OCI-LY3 (cell line): ENCODE data around the gene COL26A1.

Experiments used
- H2AFZ ChIP-seq: fragments of 200-600, 300-600 bp; shearing (Covaris generic); 2 replicates; pipeline ENCODE4 v1.6.0; 2014; ENCODE audit warnings: antibody characterized with exemption, low read depth, low read length
- H3K27ac ChIP-seq: fragments of 200-600, 300-600 bp; sonication (generic); 2 replicates; pipeline ENCODE4 v1.5.1; 2014; ENCODE audit warnings: mild to moderate bottlenecking, low read length, moderate library complexity, mixed read lengths
- H3K27me3 ChIP-seq: fragments of 200-600, 300-600 bp; sonication (generic); 2 replicates; pipeline ENCODE4 v1.6.1; 2014; ENCODE audit warnings: low read depth, low read length, mixed read lengths
- H3K36me3 ChIP-seq: fragments of 200-600, 300-600 bp; sonication (generic); replicated peaks from 2 replicates; pipeline ENCODE3; 2014; ENCODE audit warnings: low read depth, low read length, mixed read lengths
- H3K4me1 ChIP-seq: fragments of 300-600, 200-600 bp; sonication (generic); 2 replicates; pipeline ENCODE4 v1.6.1; 2014; ENCODE audit warnings: low read length, mixed read lengths
- H3K4me2 ChIP-seq: fragments of 200-600, 300-600 bp; sonication (generic); 2 replicates; pipeline ENCODE4 v1.6.1; 2014; ENCODE audit warnings: low read length, mixed read lengths
- H3K4me3 ChIP-seq: fragments of 300-600, 200-600 bp; sonication (generic); 2 replicates; pipeline ENCODE4 v1.5.1; 2014; ENCODE audit warnings: antibody characterized with exemption, mild to moderate bottlenecking, low read length, moderate library complexity
- H3K79me2 ChIP-seq: fragments of 300-600, 200-600 bp; shearing (Covaris generic); 2 replicates; pipeline ENCODE4 v1.6.1; 2014; ENCODE audit warnings: mild to moderate bottlenecking, low read length, mixed read lengths
- H3K9ac ChIP-seq: fragments of 300-600, 200-600 bp; shearing (Covaris generic); 2 replicates; pipeline ENCODE4 v1.6.0; 2014; ENCODE audit warnings: mild to moderate bottlenecking, low read length, moderate library complexity
- H3K9me3 ChIP-seq: fragments of 200-600, 300-600 bp; shearing (Covaris generic); 2 replicates; pipeline ENCODE4 v1.6.1; 2014; ENCODE audit warnings: low read length, mixed read lengths; ENCODE audit not compliant: insufficient read depth
- H4K20me1 ChIP-seq: fragments of 200-600, 300-600 bp; sonication (generic); 2 replicates; pipeline ENCODE4 v1.6.1; 2016; ENCODE audit warnings: low read length, mixed read lengths; ENCODE audit not compliant: insufficient read depth
- EZH2phosphoT487 ChIP-seq: fragments of 200-600 bp; shearing (Covaris generic); IDR thresholded peaks from 2 replicates; pipeline ENCODE4 v1.6.1; 2018; ENCODE audit warnings: antibody characterized with exemption, mixed run types, low read depth
- TF ChIP-seq, protein P1 (sequence below): fragments of 200-600, 300-600 bp; sonication (generic); IDR thresholded peaks from 2 replicates; pipeline ENCODE4 v1.5.1; 2014; ENCODE audit warnings: antibody characterized with exemption, low read length, low read depth

COL26A1 gene

DNA sequence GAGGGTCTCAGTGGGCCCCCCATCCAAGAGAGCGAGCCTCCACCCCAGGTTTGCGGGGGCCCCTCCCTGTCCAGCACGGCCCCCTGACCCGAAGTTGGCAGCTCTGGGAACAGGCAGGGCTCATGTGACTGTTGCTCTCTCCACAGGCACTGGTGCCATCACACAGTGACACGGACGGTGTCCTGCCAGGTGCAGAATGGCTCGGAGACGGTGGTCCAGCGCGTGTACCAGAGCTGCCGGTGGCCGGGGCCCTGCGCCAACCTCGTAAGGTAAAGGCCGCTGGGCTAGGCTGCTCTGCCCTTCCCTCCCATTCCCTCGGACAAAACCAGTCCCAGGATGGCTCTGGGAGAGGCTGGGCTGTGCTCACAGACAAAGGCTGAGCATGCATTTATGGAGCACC lies 57.2 kb downstream of the COL26A1 start:
- Histone ChIP-seq H2AFZ (no peak overlapping the region), H3K36me3 (no peaks in the 10 kb centered on the region), H3K9me3 (no peaks in the 10 kb centered on the region), H3K79me2 (no peaks in the 10 kb centered on the region), H4K20me1 (no peaks in the 10 kb centered on the region), H3K9ac (no peak overlapping the region), H3K4me2 (no peak overlapping the region), H3K4me1 (no peaks in the 10 kb centered on the region), H3K27ac (no peak overlapping the region), H3K27me3 (no peaks in the 10 kb centered on the region), H3K4me3 (no peak overlapping the region)
- TF ChIP-seq, protein P1, sequence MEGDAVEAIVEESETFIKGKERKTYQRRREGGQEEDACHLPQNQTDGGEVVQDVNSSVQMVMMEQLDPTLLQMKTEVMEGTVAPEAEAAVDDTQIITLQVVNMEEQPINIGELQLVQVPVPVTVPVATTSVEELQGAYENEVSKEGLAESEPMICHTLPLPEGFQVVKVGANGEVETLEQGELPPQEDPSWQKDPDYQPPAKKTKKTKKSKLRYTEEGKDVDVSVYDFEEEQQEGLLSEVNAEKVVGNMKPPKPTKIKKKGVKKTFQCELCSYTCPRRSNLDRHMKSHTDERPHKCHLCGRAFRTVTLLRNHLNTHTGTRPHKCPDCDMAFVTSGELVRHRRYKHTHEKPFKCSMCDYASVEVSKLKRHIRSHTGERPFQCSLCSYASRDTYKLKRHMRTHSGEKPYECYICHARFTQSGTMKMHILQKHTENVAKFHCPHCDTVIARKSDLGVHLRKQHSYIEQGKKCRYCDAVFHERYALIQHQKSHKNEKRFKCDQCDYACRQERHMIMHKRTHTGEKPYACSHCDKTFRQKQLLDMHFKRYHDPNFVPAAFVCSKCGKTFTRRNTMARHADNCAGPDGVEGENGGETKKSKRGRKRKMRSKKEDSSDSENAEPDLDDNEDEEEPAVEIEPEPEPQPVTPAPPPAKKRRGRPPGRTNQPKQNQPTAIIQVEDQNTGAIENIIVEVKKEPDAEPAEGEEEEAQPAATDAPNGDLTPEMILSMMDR = no peak
- TF ChIP-seq EZH2phosphoT487 = no peak

DNA sequence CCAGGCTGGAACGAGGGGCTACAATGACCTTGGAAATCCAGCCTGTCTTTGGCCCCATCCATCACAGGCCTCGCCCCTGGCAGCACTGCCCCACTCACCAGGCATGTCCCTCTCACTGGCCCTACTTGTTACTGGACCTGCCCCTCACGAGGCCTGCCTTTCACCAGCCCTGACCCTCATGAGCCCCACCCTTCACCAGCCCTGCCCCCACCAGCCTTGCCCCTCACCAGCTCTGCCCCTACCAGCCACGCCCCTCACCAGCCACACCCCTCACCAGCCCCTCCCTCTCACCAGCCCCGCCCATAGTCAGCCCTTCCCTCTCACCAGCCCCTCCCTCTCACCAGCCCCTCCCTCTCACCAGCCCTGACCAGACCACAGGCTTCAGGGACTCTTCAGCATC lies 57.8 kb downstream of the COL26A1 start:
- no peak overlapping the region for H2AFZ ChIP-seq
- TF ChIP-seq EZH2phosphoT487 = no peak
- TF ChIP-seq, protein P1 = no peak
- no peaks in the 10 kb centered on the region for H4K20me1 ChIP-seq
- no peaks in the 10 kb centered on the region for H3K4me1 ChIP-seq
- no peak overlapping the region for H3K27ac ChIP-seq
- H3K4me3 ChIP-seq = no peak overlapping the region
- no peaks in the 10 kb centered on the region for H3K27me3 ChIP-seq
- no peaks in the 10 kb centered on the region for H3K36me3 ChIP-seq
- H3K79me2 ChIP-seq = no peaks in the 10 kb centered on the region
- no peaks in the 10 kb centered on the region for H3K9me3 ChIP-seq
- no peak overlapping the region for H3K9ac ChIP-seq
- no peak overlapping the region for H3K4me2 ChIP-seq

DNA sequence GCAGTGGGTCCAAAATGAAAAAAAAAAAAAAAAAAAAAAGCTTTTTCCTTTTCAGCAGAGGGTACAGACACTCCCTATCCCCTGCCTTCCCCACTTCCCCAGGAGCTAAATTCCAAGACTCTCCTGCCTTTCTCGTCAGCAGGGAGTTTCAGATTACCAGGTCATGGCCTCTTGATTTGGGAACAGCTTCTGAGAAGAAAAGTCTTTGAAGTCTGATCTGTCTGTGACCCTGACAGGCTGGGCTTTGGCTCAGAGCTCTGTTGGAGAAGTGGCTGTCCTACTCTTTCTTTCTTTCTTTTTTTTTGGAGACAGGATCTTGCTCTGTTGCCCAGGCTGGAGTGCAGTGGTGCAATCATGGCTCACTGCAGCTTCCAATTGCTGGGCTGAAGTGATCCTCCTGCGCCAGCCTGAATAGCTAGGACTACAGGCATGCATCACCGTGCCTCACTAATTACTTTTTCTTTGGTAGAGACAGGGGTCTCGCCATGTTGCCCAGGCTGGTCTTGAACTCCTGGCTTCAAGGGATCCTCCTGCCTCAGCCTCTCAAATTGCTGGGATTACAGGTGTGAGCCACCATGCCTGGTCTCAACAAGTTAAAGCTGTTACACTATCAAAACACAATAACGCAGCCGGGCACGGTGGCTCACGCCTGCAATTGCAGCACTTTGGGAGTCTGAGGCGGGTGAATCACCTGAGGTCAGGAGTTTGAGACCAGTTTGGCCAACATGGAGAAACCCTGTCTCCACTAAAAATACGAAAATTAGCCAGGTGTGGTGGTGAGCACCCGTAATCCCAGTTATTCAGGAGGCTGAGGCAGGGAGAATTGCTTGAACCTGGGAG lies 59.9 kb downstream of the COL26A1 start:
- no peak overlapping the region for H2AFZ ChIP-seq
- no peaks in the 10 kb centered on the region for H3K9me3 ChIP-seq
- H3K4me3 ChIP-seq = no peak overlapping the region
- H3K79me2 ChIP-seq = no peaks in the 10 kb centered on the region
- H3K27ac ChIP-seq = no peak overlapping the region
- no peaks in the 10 kb centered on the region for H4K20me1 ChIP-seq
- H3K4me2 ChIP-seq = no peak overlapping the region
- no peak overlapping the region for H3K9ac ChIP-seq
- no peak for TF ChIP-seq EZH2phosphoT487
- TF ChIP-seq, protein P1 = no peak
- H3K4me1 ChIP-seq = no peaks in the 10 kb centered on the region
- H3K36me3 ChIP-seq = no peaks in the 10 kb centered on the region
- no peaks in the 10 kb centered on the region for H3K27me3 ChIP-seq

DNA sequence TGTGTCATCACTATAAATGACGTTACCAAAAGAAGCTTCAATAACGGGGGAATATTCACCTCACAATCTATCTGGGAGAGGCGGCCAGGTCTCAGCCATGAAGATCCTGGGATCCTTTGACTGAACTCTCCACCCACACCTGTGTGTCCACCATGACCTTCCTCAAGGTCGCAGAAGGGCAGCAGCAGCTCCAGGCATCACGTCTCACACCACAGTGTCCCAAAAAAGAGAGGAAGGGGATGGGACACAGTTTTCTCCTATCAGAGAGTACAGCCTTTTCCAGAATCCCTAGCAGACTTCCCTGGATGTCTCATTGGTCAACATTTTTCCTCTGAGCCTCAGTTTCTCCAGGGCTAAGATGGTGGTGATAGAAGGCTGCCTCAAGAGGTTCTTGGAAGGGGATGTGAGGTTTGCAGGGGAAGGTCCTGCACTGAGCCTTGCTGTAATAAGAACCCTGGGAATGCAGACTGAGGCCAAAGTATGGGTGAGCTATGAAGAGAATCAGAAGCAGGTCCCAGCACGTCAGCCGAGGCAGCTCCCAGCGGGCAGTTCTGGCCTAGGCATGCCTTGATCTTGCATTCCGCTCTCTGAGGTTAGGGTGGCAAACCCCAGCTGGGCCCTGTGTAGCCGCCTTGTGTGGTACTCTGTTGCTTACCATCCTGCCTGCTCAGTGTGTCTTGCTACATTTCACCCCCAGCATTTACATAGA lies 63.8 kb downstream of the COL26A1 start:
- Histone ChIP-seq H3K27me3 (0 out of 2 replicates have a peak, but pooled peaks cover 3% of the 10 kb centered on the region), H3K79me2 (no peaks in the 10 kb centered on the region), H3K4me2 (no peak overlapping the region), H3K9ac (no peak overlapping the region), H3K4me3 (no peak overlapping the region), H3K27ac (no peak overlapping the region), H3K4me1 (no peaks in the 10 kb centered on the region), H3K9me3 (no peaks in the 10 kb centered on the region), H4K20me1 (no peaks in the 10 kb centered on the region), H3K36me3 (no peaks in the 10 kb centered on the region), H2AFZ (no peak overlapping the region)
- TF ChIP-seq EZH2phosphoT487 = no peak
- TF ChIP-seq, protein P1 = no peak
